ENCODE results near the gene TELO2.

Gene TELO2

GRCh38 chr16:1500465-1501150, 7.4 kb downstream of the TELO2 start:
- no peak for DNase-seq

DNA sequence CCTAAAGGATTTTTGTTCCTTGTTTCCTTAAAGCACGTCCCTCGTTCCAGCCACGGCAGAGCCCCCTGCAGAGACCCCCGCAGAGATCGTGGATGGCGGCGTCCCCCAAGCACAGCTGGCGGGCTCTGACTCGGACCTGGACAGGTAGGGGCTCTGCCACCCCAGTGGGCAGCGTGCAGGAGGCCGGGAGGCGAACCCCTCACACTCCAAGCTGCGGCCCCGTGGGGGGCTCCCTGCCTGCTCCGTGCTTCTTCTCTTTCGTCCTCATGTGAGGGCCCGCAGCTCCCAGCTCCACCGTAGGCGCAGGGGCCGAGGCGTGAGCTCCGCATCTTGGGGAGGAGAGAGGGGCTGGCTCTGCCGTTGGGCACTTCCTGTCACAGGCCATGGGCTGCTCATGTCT, 8.5 kb downstream of the TELO2 start:
- no peak for DNase-seq

DNA sequence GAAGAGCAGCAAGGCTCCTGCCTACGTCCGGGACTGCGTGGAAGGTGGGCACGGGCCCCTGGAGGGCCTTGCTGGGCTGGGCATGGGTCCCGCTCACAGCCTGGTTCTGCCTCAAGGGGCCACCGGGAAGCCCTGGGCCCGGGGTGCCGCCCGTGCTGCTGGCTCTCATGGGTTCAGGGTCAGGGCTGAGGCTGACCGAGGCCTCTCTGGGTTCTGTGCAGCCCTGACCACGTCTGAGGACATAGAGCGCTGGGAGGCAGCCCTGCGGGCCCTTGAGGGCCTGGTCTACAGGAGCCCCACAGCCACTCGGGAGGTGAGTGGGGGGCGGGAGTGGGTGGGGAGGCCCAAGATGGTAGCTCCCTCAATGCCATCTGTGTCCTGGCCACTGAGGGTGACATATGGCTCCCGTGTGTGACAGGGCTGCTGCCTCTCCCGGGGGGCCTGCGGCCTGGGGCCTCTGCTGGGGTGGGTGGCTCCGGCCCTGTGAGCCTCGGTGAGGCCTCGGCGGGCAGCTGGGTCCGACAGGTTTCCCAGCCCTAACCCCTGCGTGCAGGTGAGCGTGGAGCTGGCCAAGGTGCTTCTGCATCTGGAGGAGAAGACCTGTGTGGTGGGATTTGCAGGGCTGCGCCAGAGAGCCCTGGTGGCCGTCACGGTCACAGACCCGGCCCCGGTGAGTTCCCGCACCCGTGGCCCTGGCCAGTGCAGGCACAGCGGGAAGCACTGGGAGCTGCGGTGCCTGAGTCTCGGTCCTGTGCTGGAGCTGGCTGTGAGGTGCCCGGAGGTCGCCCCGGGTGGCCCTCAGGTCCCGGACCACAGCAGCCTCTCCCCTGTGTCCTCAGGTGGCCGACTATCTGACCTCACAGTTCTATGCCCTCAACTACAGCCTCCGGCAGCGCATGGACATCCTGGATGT, 9.2 kb downstream of the TELO2 start:
- DNase-seq: no peak

GRCh38 chr16:1503110-1503955, 10.2 kb downstream of the TELO2 start:
- DNase-seq: no peak

DNA sequence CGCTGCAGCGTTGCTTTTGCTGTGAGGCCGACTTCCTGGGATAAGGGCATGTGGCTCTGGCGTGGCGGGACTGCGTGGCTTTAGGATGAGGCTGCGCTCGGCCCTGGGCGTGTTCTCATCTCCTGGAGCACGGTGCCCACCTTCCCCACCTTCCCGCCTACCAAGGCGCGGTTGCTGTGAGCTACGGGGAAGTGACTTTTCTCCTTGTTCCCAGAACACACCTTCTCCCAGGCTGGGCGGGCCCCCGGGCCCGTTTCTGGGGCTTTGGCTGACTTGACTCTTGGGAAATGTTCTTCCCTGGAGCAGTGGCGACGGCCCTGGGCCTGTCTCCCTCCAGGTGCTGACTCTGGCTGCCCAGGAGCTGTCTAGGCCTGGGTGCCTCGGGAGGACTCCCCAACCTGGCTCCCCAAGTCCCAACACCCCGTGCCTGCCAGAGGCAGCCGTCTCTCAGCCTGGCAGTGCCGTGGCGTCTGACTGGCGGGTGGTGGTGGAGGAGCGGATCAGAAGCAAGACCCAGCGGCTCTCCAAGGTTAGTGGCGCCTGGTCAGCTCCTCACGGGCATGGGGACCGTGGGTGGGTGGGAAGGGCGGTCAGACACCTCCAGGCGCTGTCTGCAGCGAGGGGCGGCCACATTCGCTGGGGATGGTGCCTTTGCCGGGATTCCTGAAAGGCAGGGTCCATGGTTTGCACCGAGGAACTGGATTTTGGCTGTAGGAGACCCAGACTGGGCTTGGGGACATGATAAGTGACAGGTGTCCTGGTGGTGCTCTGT, 12.1 kb downstream of the TELO2 start:
- DNase-seq: no peak

GRCh38 chr16:1505912-1506311, 12.8 kb downstream of the TELO2 start:
- DNase-seq: no peak

DNA sequence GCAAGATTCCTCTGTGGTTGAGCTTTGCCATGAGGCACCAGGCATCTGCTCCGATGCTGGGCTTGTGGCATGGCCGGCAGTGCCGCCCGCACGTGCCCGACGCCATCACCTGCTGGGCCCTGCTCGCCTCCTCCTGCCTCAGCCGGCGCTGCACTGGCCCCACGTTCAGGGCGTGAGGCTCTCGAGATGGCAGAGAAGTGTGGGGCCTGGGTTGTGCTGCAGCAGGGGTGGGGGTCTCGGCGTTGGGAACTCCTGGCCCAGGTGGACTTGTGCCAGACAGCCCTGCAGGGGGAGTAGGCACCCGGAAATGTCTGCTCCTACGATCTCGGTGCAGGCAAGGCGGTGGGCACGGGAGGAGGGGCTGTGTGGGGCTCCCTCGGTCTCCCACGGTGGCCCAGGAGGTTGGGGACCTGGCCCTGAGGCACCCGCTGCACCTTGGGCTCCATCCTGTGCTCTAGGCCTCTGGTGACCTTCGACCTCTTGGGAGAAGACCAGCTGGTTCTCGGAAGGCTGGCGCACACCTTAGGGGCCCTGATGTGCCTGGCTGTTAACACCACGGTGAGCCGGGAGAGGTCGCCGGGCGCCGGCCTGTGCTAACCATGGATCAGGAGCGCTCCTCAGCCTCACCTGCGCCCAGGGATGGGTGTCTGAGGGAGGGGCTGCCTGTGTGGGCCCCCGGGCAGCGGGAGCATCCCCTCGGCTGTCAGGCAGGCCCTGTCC, 13.5 kb downstream of the TELO2 start:
- DNase-seq: no peak

- DNase-seq: no peak
Measured at GRCh38 chr16:1508494-1509187, 15.5 kb downstream of the TELO2 start.

DNA sequence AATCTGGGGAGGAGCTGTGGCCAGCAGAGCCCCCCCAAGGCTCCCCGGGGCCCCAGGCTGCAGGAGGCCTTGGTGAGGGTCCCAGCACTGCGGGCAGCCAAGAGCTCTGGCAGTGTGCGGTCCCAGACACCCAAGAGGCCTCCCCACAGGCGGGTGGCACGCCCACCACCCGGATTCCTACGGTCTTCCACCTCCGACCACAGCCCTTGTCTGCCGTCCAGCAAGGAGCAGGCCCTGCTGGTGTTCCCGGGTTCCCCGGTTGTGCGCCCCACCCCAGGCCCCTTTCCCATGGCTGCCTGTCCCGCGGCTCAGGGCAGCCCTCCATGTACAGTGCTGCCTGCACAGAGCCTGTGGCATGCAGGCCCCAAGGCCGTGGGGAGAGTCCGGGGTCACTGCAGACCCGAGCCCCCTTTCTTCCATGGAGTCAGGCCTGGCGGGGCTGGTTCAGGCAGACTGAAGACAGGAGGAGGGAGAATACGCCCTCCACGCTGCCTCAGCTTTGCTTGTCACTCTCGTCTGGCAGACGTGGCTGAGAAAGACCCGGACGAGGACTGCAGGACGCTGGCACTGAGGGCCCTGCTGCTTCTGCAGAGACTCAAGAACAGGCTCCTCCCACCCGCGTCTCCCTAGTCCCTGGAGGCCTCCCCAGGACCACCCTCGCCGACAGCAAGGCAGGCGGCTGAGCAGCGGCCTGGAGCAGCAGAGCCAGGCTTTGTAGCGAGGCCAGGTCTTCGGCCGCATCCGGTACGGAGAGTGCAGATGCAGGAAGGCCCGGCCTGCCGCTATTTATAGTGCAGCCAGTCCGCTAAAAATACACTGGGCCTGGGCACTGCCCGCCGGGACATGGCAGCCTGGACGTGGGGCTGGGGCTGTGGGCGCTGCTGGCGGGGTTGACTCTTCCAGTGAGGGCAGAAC, 16.4 kb downstream of the TELO2 start:
- no peak for DNase-seq

DNA sequence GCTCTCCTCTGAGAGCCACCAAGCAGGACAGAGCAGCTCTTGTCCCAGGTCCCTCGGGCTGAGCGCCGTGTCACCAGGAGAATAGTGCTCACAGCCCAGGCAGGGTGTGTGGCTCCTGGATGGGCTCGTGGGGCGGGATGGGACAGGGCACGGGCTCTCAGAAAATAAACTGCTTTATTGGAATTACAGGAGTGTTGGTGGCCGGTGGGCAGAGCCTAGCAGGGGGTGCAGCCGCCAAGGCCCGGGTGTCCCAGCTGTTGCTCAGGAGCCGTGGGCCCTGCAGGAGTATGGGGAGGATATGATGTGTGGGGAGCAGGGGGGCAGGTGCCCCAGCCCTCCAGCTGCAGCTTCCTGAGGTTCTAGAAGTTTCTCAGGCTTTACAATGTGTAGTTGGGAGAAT, 17.1 kb downstream of the TELO2 start:
- no peak for DNase-seq

- DNase-seq: no peak
Measured at GRCh38 chr16:1510941-1511351, 17.8 kb downstream of the TELO2 start.

GRCh38 chr16:1511662-1512569, 18.8 kb downstream of the TELO2 start:
- DNase-seq: no peak

DNA sequence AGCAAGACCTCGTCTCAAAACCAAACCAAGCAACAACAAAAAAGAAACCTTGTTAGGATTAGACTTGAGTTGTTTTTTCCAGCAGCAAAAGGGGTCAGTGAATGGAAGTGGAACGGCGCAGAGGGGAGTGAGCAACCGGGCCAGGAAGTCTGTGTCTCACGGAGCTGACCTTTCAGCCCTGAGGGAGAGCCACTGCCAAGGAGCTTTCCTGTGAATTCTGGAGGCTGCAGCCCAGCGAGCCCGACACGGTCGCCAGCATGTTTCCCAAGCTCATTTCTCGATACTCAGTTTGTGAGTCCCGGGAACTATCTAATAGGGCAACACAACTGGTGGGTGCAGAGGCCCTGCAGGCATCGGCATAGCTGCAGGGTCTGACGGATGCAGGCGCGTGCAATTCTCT, 19.6 kb downstream of the TELO2 start:
- DNase-seq: no peak

DNA sequence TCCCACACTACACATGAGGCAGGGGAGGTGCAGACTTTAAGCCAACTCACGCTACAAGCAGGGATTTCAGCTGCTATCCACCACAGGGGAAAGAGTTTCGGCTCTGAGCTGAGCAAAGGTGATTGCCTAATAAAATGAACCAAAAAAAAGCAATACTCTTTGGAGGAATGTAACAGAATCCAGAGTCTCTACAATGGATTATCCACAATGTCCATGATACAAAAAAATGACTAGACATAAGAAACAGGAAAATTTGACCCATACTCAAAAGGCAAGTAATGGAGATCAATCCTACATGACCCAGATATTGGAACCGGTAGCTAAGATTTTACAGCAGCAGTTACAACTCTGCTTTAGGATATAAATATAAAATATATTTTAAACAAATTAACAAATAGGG, 21.3 kb downstream of the TELO2 start:
- DNase-seq: no peak

GRCh38 chr16:1518626-1519135, 25.5 kb downstream of the TELO2 start:
- no peak for DNase-seq

DNA sequence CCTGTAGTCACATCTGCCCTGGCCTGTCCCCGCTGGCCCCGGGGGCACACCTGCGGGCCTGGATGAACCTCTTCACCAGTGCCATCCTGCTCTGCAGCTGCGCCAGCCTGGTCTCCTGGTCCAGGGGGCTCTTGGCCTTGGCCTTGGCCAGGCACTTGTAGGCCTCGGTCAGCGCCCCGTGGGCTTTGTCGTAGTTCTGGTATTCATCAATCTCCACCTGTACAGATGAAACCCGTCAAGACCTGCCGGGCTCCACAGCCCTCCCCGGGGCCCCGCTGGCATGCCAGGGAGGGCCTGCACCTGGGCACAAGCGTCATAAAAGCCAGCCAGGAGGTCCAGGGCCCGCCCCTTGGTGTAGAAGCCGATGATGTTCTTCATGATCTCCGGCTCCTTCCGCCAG, 26.7 kb downstream of the TELO2 start:
- no peak for DNase-seq

DNA sequence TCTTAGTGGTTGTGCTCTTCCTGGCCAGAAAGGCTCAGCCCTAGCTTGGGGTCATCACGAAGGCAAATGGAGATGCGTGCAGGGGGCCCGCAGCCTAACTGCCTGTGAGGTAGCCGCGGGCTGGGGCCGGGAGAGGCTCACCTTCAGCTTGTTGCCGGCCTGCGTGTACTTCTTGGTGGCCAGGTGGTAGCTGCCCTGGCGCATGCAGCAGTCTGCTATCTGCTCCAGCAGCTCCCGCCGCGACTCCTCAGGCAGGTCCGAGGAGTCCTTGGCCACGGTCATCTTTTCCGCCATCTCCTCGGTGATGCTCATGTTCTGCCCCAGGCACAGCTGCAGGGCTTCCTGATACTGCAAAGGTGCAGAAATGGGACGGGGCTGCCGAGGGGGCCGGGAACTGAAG, 27.3 kb downstream of the TELO2 start:
- DNase-seq: no peak

DNA sequence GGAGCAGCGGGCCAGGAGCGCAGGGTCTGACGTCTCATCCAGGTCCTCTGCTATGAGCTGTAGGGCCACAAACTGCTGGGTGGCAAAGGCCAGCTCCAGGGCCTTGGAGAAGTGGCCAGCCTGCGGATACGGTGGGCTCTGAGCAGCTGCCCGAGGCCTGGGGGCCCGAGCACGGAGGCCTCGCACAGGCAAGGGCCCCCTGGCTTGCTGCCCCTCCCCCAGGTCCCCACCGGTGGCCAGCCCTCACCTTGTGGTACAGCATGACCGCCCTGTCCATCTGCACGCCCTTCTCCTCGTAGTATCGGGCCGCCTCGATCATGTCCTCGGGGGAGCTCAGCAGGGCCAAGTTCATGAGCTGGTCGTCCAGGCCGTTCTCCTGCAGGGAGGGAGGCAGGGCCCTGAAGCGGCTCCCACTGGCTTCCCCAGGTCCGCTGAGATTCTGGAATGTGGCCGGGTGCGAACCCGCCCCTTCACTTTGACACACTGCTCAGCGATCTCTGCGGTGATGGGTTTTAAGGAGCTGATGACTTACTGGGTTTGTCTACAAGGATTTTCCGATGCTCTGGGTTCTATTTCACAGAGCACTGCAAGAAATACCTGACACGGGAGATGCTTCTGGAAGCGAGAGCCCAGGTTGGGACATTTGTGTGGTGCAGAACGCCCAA, 30.6 kb downstream of the TELO2 start:
- no peak for DNase-seq
